WTC11 (cell line): ENCODE results near the gene LMF2. TPM values are rescaled to one million over a fixed set of nuclear protein-coding genes. Genes with fewer than 3 reads are reported as not detected.

ENCODE experiments used
- ATAC-seq: fragments of 200-7000 bp; cut with Tn5 transposase; 2 replicates; pipeline ENCODE4 v1.10.0; 2021; ENCODE audit warnings: mild to moderate bottlenecking, moderate library complexity
- CTCF ChIA-PET: fragments of 300-600 bp; sonication (Branson Sonifier 250); formaldehyde crosslinking; loops from one replicate; lab custom pipeline; 2021; ENCODE audit warnings: antibody characterized with exemption; lab: Charles Lee
- POLR2A ChIA-PET: fragments of 350-600 bp; sonication (Branson Sonifier 250); formaldehyde crosslinking; loops from one replicate; lab custom pipeline; 2021; ENCODE audit warnings: antibody characterized with exemption; lab: Charles Lee
- DNase-seq: peaks from one replicate; pipeline ENCODE4 v3.0.0; 2021; ENCODE audit warnings: low spot score
- H3K27ac Mint-ChIP-seq: 2 replicates; pipeline ENCODE4 v1.8.0; 2021; ENCODE audit warnings: mixed read lengths
- H3K27me3 Mint-ChIP-seq: 2 replicates; pipeline ENCODE4 v1.8.0; 2021; ENCODE audit warnings: low read depth, mild to moderate bottlenecking, moderate library complexity, mixed read lengths
- H3K36me3 Mint-ChIP-seq: 2 replicates; pipeline ENCODE4 v1.8.0; 2021; ENCODE audit warnings: mixed read lengths
- H3K4me1 Mint-ChIP-seq: 2 replicates; pipeline ENCODE4 v1.8.0; 2022; ENCODE audit warnings: mixed read lengths
- H3K4me3 Mint-ChIP-seq: 2 replicates; pipeline ENCODE4 v1.8.0; 2021; ENCODE audit warnings: mild to moderate bottlenecking, moderate library complexity, mixed read lengths
- H3K9me3 Mint-ChIP-seq: 2 replicates; pipeline ENCODE4 v1.8.0; 2021; ENCODE audit warnings: mixed read lengths
- ETV6 ChIP-seq: sonication (generic); formaldehyde crosslinking; IDR thresholded peaks from 2 replicates; pipeline ENCODE4 v1.8.1; 2022; ENCODE audit warnings: mild to moderate bottlenecking, missing genetic modification reagents
- FOXJ3 ChIP-seq: sonication (generic); formaldehyde crosslinking; IDR thresholded peaks from 2 replicates; pipeline ENCODE4 v1.9.0; 2021; ENCODE audit warnings: missing genetic modification reagents, mild to moderate bottlenecking, borderline replicate concordance
- FOXP1 ChIP-seq: sonication (generic); formaldehyde crosslinking; IDR thresholded peaks from 2 replicates; pipeline ENCODE4 v1.8.0; 2022; ENCODE audit warnings: missing genetic modification reagents, mild to moderate bottlenecking, moderate library complexity, borderline replicate concordance
- GABPB1 ChIP-seq: sonication (generic); formaldehyde crosslinking; IDR thresholded peaks from 2 replicates; pipeline ENCODE4 v1.8.1; 2023; ENCODE audit warnings: mild to moderate bottlenecking, missing genetic modification reagents
- HMGA2 ChIP-seq: fragments of 250-450 bp; sonication (Bioruptor Pico); IDR thresholded peaks from 2 replicates; pipeline ENCODE4 v1.4.0; 2021; ENCODE audit warnings: mild to moderate bottlenecking, moderate library complexity
- MYBL2 ChIP-seq: sonication (generic); formaldehyde crosslinking; IDR thresholded peaks from 2 replicates; pipeline ENCODE4 v1.8.1; 2023; ENCODE audit warnings: mild to moderate bottlenecking, moderate library complexity, missing genetic modification reagents
- NR2C2 ChIP-seq: sonication (generic); formaldehyde crosslinking; IDR thresholded peaks from 2 replicates; pipeline ENCODE4 v1.8.0; 2022; ENCODE audit warnings: mild to moderate bottlenecking, missing genetic modification reagents
- RELA ChIP-seq: sonication (generic); formaldehyde crosslinking; IDR thresholded peaks from 2 replicates; pipeline ENCODE4 v1.8.1; 2022; ENCODE audit warnings: missing genetic modification reagents, mild to moderate bottlenecking, borderline replicate concordance
- SP1 ChIP-seq: sonication (generic); formaldehyde crosslinking; conservative IDR thresholded peaks from 2 replicates; pipeline ENCODE4 v1.8.1; 2022; ENCODE audit warnings: missing genetic modification reagents
- ZNF219 ChIP-seq: sonication (generic); formaldehyde crosslinking; IDR thresholded peaks from 2 replicates; pipeline ENCODE4 v1.8.0; 2023; ENCODE audit warnings: missing genetic modification reagents, mild to moderate bottlenecking, borderline replicate concordance
- total RNA-seq: library from RNA; stranded (reverse); gene quantifications from 3 replicates; pipeline ENCODE4 v1.2.3, GENCODE V29; 2021
- TF ChIP-seq, protein P1 (sequence below): fragments of 250-450 bp; sonication (Bioruptor Pico); IDR thresholded peaks from 2 replicates; pipeline ENCODE4 v1.8.0; 2021; ENCODE audit warnings: mild to moderate bottlenecking
- TF ChIP-seq, protein P2 (sequence below): sonication (generic); formaldehyde crosslinking; IDR thresholded peaks from 2 replicates; pipeline ENCODE4 v1.8.1; 2023; ENCODE audit warnings: mild to moderate bottlenecking, missing genetic modification reagents, moderate library complexity
- TF ChIP-seq, protein P3 (sequence below): sonication (generic); formaldehyde crosslinking; IDR thresholded peaks from 2 replicates; pipeline ENCODE4 v1.8.1; 2022; ENCODE audit warnings: mild to moderate bottlenecking, missing genetic modification reagents, moderate library complexity, borderline replicate concordance
- TF ChIP-seq, protein P4 (sequence below): sonication (generic); formaldehyde crosslinking; IDR thresholded peaks from 2 replicates; pipeline ENCODE4 v1.8.0; 2022; ENCODE audit warnings: mild to moderate bottlenecking, missing genetic modification reagents
- TF ChIP-seq, protein P5 (sequence below): sonication (generic); formaldehyde crosslinking; IDR thresholded peaks from 2 replicates; pipeline ENCODE4 v1.8.1; 2022; ENCODE audit warnings: mild to moderate bottlenecking, moderate library complexity, missing genetic modification reagents
- TF ChIP-seq, protein P6 (sequence below): sonication (generic); formaldehyde crosslinking; IDR thresholded peaks from 2 replicates; pipeline ENCODE4 v1.8.0; 2022; ENCODE audit warnings: mild to moderate bottlenecking, missing genetic modification reagents
- TF ChIP-seq, protein P7 (sequence below): sonication (generic); formaldehyde crosslinking; IDR thresholded peaks from 2 replicates; pipeline ENCODE4 v1.8.1; 2023; ENCODE audit warnings: mild to moderate bottlenecking, missing genetic modification reagents

Gene LMF2
- total RNA-seq, 1 experiment from 2014 or later = 43.7 TPM

DNA sequence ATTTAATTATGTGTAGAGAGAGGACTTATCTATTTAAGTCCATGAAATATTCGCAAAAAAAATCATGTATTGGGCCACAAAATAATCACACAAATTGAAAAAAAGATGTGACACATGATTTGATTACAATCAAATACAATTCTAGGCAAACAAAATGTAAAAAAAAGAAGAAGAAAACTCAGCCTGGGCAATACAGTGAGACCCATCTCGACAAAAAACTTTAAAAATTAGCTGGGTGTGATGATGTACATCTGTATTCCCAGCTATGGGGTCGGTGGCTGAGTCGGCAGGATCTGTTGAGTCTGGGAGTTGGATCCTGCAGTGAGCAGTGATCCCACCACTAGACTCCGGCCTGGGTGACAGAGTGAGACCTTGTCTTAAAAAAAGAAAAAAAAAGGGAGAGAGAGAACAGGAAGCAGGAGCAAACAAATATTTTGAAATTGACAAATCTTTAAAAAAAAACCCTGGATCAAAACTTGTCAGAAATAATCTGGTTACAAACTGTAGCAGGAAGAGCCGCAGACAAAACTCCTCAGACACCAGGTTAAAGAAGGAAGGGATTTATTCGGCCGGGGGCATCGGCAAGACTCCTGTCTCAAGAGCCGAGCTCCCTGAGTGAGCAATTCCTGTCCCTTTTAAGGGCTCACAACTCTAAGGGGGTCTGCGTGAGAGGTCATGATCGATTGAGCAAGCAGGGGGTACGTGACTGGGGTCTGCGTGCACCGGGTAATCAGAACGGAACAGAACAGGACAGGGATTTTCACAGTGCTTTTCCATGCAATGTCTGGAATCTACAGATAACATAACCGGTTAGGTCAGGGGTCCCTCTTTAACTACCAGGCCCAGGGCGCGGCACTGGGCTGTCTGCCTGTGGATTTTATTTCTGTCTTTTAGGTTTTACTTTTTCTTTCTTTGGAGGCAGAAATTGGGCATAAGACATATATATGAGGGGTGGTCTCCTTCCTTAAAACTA is 25.6 kb upstream of the LMF2 start (continued):
- TF ChIP-seq ZNF219 (no peak), NR2C2 (no peak)
- TF ChIP-seq, protein P1, sequence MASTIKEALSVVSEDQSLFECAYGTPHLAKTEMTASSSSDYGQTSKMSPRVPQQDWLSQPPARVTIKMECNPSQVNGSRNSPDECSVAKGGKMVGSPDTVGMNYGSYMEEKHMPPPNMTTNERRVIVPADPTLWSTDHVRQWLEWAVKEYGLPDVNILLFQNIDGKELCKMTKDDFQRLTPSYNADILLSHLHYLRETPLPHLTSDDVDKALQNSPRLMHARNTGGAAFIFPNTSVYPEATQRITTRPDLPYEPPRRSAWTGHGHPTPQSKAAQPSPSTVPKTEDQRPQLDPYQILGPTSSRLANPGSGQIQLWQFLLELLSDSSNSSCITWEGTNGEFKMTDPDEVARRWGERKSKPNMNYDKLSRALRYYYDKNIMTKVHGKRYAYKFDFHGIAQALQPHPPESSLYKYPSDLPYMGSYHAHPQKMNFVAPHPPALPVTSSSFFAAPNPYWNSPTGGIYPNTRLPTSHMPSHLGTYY = no peak
- TF ChIP-seq, protein P2, sequence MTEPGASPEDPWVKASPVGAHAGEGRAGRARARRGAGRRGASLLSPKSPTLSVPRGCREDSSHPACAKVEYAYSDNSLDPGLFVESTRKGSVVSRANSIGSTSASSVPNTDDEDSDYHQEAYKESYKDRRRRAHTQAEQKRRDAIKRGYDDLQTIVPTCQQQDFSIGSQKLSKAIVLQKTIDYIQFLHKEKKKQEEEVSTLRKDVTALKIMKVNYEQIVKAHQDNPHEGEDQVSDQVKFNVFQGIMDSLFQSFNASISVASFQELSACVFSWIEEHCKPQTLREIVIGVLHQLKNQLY (CRISPR knock-in tag) = no peak
- TF ChIP-seq, protein P3, sequence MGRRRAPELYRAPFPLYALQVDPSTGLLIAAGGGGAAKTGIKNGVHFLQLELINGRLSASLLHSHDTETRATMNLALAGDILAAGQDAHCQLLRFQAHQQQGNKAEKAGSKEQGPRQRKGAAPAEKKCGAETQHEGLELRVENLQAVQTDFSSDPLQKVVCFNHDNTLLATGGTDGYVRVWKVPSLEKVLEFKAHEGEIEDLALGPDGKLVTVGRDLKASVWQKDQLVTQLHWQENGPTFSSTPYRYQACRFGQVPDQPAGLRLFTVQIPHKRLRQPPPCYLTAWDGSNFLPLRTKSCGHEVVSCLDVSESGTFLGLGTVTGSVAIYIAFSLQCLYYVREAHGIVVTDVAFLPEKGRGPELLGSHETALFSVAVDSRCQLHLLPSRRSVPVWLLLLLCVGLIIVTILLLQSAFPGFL = no peak

DNA sequence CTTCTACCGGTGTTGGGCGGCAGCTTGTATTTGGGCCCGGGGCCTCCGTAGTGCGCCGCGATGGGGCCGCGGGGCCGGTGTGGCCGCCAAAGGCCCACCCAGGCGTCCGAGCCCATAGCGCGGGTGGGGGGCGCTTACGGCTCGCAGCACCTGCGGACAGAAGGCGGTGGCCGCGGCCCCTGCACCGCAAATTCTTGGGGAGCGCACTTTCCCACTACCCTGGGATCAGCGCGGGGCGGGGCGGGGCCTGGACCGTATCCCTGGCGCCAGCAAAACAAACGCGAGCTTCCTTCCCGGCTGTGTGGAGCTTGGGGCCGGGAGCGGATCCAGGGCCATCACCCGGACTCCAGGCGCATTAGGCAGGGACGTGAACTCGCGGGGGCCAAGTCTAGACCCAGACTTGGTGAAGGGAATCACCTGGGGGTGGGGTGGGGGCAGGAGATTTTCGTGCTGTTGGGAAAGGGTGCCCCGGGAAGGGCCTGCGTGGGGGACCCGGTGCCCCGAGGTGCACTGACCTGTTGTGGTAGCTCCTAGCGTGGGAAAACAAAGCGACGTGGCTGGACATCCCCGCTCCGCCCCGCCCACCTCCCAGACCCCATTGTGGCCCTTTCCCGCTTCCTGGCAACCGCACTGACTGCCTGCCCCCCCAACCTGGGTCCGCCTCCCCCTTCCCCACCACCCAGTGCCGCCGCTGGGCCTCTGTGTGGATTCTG is 24.6 kb upstream of the LMF2 start:
- Mint-ChIP-seq H3K9me3 (no peaks in the 10 kb centered on the region), H3K4me3 (peak overlapping the region; percentile 60), H3K36me3 (no peaks in the 10 kb centered on the region)
- DNase-seq = peak; percentile 68
- CTCF ChIA-PET = interaction anchor here (0.8 to 1.3 kb wide), 7 partner anchors 24 to 502 kb away, joined by 3 to 7 read pairs (median 4); partner anchors contain the start of genes LMF2, NCAPH2 and SYCE3
- TF ChIP-seq, protein P4, sequence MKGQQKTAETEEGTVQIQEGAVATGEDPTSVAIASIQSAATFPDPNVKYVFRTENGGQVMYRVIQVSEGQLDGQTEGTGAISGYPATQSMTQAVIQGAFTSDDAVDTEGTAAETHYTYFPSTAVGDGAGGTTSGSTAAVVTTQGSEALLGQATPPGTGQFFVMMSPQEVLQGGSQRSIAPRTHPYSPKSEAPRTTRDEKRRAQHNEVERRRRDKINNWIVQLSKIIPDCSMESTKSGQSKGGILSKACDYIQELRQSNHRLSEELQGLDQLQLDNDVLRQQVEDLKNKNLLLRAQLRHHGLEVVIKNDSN = no peak
- TF ChIP-seq ETV6 (CRISPR knock-in tag) (no peak), SP1 (CRISPR knock-in tag) (0 out of 2 replicates have a peak, but pooled peaks have one; percentile 14), FOXP1 (CRISPR knock-in tag) (peak; percentile 22; the same call in 1 of the 2 replicates)
- TF ChIP-seq, all 79 proteins: peak for 2
- peak; percentile 35 for ATAC-seq
- Mint-ChIP-seq H3K4me1 (peaks cover 13% of the 10 kb centered on the region), H3K27me3 (peaks cover 74% of the 10 kb centered on the region), H3K27ac (no peak overlapping the region)
- POLR2A ChIA-PET = interaction anchor here (0.7 kb wide), 2 partner anchors 33 to 34 kb away, joined by 3 to 6 read pairs; no protein-coding TSS in a partner anchor

DNA sequence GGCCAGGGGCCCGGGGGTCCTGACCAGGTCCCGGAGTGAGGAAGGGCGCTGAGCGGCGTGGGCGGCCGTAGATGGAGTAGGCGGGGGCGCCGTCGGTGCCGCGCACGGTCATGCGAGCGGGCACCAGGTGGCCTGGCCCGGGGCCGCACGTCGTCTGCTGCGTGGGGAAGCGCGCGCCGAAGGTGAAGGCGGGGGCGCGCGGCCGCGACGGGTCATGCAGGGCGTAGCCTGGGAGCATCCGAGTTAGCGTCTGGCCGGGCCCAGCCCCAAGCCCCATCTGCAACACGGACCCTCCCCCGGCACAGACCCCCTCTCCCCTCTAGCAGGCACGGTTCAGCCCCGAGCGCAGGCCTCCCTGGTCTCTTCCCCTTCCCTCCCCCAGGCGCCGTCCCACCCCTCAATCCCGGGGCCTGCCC is 24.1 kb upstream of the LMF2 start:
- Mint-ChIP-seq H3K27me3 (peaks cover 80% of the 10 kb centered on the region), H3K27ac (no peak overlapping the region), H3K4me1 (peaks cover 15% of the 10 kb centered on the region), H3K9me3 (no peaks in the 10 kb centered on the region), H3K4me3 (peak overlapping the region; percentile 72), H3K36me3 (no peaks in the 10 kb centered on the region)
- CTCF ChIA-PET = interaction anchor here (0.8 to 1.3 kb wide), 7 partner anchors 23 to 501 kb away, joined by 3 to 7 read pairs (median 4); partner anchors contain the start of genes LMF2, NCAPH2 and SYCE3
- DNase-seq (peak; percentile 47), ATAC-seq (peak; percentile 7)
- POLR2A ChIA-PET = interaction anchor here (0.7 kb wide), 1 partner anchor 34 kb away, joined by 6 read pairs; no protein-coding TSS in a partner anchor
- TF ChIP-seq GABPB1 (CRISPR knock-in tag) = no peak
- TF ChIP-seq, protein P4 = no peak
- no peak for TF ChIP-seq FOXJ3
- TF ChIP-seq, protein P5, sequence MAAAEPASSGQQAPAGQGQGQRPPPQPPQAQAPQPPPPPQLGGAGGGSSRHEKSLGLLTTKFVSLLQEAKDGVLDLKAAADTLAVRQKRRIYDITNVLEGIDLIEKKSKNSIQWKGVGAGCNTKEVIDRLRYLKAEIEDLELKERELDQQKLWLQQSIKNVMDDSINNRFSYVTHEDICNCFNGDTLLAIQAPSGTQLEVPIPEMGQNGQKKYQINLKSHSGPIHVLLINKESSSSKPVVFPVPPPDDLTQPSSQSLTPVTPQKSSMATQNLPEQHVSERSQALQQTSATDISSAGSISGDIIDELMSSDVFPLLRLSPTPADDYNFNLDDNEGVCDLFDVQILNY = no peak
- TF ChIP-seq, protein P1 = no peak
- no peak for TF ChIP-seq HMGA2
- TF ChIP-seq MYBL2 = no peak
- TF ChIP-seq, protein P6, sequence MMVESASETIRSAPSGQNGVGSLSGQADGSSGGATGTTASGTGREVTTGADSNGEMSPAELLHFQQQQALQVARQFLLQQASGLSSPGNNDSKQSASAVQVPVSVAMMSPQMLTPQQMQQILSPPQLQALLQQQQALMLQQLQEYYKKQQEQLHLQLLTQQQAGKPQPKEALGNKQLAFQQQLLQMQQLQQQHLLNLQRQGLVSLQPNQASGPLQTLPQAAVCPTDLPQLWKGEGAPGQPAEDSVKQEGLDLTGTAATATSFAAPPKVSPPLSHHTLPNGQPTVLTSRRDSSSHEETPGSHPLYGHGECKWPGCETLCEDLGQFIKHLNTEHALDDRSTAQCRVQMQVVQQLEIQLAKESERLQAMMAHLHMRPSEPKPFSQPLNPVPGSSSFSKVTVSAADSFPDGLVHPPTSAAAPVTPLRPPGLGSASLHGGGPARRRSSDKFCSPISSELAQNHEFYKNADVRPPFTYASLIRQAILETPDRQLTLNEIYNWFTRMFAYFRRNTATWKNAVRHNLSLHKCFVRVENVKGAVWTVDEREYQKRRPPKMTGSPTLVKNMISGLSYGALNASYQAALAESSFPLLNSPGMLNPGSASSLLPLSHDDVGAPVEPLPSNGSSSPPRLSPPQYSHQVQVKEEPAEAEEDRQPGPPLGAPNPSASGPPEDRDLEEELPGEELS = no peak
- TF ChIP-seq RELA (CRISPR knock-in tag) = no peak
- TF ChIP-seq, protein P7, sequence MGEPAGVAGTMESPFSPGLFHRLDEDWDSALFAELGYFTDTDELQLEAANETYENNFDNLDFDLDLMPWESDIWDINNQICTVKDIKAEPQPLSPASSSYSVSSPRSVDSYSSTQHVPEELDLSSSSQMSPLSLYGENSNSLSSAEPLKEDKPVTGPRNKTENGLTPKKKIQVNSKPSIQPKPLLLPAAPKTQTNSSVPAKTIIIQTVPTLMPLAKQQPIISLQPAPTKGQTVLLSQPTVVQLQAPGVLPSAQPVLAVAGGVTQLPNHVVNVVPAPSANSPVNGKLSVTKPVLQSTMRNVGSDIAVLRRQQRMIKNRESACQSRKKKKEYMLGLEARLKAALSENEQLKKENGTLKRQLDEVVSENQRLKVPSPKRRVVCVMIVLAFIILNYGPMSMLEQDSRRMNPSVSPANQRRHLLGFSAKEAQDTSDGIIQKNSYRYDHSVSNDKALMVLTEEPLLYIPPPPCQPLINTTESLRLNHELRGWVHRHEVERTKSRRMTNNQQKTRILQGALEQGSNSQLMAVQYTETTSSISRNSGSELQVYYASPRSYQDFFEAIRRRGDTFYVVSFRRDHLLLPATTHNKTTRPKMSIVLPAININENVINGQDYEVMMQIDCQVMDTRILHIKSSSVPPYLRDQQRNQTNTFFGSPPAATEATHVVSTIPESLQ (CRISPR knock-in tag) = no peak
